HG03521 (cell line): ENCODE data around the gene ADH4.
"Not testable (repeated sequence)": the region's sequence is repeated elsewhere in the genome, so short reads cannot be mapped to it uniquely, and the experiment has no call there.

Experiments used
- ATAC-seq: cut with Tn5 transposase; IDR thresholded peaks from one replicate; pipeline ENCODE4 v1.9.1; 2021; ENCODE audit warnings: mild to moderate bottlenecking, moderate library complexity; ENCODE audit not compliant: unreplicated experiment

The ADH4 gene

DNA sequence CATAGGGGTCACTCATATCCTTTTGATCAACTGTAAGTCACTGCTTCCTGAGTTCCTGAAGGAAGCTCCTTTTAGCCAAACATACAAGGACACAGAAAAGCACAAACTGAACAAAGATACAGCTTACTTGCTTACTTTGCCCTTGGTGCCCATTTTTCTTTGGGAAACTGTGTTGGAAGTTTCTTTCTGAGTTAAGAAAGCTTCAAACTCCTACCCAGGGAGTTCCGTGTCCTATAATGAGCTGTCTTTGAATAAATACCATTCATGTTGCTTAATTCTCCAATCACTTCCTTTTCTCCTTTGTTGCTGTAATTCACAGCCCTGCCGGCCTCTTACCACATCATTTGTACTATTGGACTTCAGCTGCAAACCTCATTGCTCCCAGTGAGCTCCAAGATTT is at the start of gene ADH4:
Gene ADH4, minus strand, starts transcription at position 228 of the 400 bp plus-strand sequence. Its CDS starts 75 bp downstream, at position 153.
- no peak for ATAC-seq

DNA sequence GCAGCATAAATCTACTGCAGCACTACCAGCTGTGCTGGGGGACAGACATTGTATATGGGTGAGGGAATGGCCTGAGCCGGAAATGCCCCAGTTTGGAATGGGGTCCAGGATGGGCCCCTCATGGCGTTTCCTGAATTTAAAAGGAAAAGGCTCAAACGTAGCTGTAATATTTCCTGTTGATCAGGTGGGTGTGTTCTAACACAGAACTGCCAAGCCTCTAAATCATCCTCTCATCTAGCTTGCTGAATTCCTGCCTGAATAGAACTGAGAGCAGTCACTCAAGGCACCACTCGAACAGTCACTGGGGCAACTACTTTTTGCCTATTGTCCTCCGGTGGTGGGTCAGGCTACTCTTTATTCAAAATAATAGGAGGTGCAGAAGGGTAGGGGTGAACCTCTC is 46.2 kb upstream of the ADH4 start:
- ATAC-seq = no peak

DNA sequence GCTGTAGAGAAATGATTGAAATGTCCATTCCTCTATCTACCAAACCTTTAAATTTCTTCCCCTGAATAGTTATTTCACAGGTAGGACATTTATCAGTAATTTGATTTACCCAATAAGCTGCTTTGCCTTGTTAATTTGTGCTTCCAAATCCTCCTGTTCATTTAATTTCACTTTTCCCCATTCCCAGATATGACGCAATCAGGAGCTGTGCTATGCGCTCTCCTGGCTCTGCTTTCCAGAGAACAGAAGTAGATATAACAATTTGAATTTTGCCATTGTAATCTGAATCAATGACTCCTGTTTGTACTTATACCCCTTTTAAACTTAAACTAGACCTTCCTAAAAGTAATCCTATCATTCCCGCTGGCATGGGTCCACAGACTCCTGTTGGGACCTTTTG is 45.8 kb upstream of the ADH4 start:
- ATAC-seq = not testable (repeated sequence)

DNA sequence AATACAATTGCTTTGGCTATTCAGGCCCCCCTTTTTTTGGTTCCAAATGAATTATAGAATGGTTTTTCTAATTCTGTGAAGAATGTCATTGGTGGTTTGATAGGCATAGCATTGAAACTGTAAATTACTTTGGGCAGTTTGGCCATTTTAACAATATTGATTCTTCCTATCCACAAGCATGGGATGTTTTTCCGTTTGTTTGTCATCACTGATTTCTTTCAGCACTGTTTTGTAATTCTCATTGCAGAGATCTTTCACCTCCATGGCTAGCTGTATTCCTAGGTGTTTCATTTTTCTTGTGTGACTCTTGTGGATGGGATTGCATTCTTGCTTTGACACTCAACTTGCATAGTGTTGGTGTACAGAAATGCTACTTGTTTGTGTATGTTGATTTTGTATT is 41.9 kb upstream of the ADH4 start:
- ATAC-seq = no peak

DNA sequence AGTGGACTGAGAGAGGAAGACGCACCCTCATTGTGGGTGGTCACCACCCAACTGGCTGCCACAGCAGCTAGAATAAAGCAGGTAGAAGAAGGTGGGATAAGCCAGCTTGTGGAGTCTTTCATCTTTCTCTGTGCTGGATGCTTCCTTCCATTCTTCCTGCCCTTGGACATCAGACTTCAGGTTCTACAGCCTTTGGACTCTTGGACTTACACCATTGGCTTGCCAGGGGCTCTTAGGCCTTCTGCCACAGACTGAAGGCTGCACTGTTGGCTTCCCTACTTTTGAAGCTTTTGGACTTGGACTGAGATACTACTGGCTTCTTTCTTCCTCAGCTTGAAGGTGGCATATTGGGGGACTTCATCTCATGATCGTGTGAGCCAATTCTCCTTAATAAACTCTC is 41.5 kb upstream of the ADH4 start:
- no peak for ATAC-seq

DNA sequence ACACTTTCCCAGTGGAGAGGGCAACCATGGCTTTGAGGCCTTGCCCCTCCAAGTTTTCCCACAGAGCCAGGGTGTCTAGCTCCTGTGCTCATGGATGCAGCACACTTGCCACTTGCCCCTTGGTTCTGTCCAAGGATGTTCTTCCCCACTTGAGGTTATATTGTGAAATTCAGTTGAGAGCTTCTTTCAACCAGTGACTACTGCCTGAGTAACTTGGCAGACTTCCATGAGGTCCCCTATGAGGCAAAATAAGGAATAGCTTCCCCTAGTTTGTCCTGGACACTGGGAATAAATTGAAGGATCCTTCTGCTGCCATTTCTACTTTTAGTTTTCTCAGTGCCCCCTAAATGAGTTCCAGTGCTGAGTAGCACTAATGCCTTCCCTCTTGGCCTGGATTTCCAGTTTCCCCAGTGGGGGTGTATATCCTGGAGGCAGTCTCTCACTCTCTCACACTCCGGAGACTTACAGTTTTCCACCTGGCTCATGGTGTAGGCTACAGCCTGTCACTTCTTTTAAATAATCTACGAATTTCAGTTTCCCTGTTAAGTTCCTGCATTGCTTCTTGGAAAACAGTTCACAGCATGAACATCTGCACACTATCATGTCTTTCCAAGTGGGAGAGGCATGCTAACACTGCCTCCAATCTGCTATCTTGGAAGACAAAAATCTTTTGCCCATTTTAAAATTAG is 36.4 kb upstream of the ADH4 start:
- no peak for ATAC-seq

DNA sequence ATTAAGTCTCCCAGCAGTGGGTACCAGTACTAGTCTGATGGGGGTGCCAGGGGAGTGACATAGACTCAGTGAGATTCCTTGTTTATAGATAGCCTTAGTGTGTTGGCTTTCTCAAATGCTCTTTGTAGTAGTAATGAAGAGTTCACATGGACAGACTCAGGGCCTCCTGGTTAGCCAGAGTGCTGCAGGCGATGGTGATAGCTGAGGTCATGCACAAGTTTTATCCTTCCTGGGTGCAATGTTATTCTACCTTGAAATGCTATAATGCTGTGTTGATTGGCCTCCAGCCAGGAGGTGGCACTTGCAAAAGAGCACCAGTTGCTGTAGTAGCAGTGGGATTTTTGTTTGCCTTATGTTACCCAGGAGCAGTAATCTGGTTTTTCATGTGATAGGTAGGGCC is 35.5 kb upstream of the ADH4 start:
- ATAC-seq = no peak

DNA sequence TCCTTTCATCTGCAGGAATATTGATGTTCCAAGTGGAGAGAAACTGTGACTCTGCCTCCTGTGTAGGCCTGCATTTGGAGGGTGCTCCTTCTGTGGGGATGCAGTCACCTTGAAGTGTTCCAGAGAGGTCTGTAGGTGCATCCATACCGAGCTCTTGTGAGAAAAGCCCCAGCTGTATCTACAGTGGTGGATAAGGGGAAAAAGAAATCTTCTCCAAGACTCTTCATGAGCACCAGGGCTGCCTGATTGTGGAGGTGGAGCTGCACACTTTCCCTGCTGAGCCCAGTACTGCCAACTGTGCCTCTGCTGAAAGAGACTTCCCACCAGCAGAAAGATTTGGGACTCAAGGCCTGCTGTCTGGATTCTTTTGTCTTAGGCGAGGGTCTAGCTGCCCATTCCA is 35.1 kb upstream of the ADH4 start:
- no peak for ATAC-seq

DNA sequence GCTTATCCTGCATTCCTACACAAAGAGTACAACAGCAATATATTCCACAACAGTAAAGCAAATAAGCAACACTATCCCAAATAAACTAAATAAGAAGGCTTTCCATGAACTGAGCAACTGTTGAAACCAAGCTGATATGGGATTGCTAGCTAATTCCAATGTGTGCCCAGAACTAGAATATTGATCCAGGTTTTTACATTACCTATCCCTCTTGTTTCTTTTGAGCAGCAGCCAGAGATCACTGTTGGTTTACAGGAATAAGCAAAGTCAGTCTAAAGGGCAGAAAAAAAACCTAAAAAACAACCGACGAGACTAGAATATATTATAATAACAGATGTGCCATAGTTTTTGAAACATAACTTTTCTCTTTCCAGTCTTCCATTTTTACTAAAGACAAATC is 22.4 kb upstream of the ADH4 start:
- ATAC-seq = no peak

DNA sequence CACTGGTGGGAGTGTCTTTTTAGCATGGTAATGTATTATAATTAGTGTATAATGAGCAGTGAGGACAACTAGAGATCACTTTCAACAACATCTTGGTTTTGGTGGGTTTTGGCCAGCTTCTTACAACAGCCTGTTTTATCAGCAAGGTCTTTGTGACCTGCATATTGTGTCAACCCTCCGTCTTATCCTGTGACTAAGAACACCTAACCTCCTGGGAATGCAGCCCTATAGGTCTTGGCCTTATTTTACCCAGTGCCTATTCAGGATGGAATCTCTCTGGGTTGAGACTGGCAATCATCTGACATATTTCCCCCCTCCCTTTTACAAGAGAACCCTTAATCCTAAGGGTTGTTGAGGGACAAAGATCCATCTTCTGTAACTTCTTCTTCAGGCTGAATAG is 21.9 kb upstream of the ADH4 start:
- ATAC-seq = no peak

DNA sequence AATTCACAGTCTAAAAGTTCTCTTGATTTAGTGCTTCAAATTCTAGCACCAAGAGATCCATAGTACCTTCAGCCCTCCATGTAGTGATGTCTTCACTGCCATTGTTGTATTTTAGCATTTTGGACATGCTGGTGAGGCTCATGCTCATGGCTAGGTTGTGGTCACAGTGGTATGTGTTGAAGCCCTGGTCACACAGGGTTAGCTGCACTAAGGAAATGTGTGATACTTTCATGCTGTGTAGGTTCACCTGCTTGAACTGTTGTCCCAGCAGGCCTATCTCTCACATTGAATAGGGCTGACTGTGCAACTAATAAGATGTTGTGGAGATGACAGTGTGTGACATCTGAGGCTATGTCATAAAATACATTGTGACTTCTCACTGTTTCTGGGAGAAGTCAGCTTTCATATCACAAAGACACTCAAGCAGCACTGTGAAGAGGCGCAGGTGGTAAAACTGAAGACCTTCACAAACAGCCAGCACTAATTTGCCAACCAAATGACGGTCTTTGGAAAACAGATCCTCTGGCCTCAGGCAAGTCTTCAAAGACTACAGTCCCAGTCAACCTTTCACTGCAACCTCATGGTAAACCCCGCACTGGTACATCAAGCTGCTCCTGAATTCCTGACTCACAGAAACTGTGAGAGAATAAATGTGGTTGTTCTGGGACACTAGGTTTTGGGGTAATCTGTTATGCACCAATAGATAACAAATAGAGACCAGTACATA is 17.4 kb upstream of the ADH4 start:
- ATAC-seq = no peak

DNA sequence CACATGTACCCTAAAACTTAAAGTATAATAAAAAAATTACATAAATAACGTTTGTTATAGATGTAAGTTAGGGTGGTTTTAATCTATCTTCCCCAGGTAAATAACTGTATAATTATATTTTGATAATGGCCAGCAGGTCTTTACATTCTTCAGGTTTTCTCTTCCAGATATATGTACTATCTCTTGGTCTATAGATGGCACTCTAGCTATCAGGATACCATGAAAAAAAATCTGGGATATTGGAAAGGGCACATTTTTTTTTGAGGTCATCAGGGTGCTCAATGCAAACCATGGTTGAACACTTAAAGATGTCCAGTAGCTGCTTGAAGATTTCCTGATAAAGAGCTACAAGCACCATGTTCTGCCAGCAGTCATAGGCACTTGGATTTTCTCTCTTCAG is 15.6 kb upstream of the ADH4 start:
- ATAC-seq = no peak

DNA sequence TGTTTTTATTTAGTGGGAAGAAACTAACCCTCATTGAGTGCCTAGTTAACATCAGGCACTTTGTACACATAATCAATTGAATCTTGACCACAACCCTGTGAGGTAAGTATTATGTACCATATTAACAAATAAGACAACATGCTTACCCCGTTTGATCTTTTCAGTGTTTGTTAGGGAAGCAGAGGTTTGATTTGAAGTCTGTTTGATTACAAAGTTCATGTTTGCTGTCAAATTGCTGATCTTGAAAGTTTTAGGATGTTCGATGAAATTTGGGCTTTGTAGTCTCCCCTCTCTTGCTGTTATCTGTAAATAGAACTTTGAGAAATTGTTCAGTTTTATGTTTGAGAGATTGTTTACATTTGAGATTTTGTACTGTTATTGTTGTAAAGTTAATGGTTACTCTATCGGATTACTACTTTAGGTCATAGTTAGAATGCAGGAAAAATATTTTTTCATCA is 13.4 kb upstream of the ADH4 start:
- ATAC-seq = no peak

DNA sequence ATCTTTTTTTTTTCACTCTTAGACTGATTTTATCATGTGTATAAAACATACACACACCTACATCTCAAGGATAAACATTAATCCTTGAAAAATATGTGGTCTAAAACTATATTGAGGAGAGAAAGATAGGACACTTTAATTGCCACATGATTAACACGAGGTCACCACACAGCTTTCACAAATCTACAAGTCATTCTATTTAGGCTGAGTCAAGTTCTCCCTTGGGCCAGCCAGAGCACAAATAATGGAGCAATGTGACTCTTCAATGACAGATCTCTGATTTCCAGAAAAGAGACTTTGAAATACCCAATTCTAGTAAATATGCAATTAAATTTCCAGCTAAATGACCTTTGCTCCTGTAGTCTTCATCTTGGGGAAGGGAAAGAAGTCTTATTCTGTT is 12.9 kb upstream of the ADH4 start:
- no peak for ATAC-seq

DNA sequence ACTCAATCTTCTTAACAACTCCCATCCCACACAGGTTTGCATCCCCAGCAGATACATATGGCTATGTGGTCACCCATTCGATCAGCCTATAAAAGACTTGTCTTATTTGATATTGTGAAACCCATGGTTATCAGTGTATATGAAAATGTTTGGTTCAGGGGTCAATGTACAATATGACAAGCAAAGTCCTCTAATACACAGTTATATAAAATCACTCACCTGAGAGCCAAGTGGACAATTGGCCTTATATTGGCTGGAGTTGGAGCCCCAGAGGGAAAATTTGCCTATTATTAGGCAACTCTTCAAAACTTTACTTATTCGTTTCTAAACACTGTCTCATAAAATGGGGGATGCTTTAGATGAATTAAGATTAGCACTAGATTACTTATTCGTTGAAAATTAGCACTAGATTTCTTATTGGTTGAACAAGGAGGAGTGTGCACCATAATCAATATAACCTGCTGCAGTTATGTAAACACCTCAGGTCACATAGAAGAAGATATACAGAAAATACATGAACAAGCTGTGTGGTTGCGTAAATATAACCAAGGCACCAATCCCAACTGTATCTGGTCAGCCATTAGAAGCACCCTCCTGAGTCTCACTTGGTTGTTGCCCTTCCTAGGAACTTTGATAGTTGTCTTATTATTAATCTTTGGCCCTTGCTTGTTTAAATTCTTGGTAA is 10.7 kb upstream of the ADH4 start:
- no peak for ATAC-seq

DNA sequence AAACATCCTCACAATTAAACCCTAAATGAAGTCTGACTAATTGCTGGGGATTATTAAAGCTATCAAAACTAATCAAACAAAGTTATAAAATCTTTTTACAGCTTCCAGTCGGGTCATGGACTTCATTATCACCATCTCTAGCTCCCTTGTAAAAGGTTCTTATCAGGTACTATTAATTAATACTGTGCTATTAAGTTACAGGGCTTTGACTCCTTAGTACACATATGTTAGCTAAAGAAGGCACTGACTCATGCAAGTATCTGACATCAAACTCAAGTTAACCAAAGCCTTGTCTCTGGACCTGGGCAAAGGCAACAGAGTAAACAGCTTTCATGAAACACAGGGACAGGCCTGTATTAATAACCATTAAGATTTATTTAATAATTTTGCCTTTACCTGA is 7.9 kb upstream of the ADH4 start:
- ATAC-seq = no peak

DNA sequence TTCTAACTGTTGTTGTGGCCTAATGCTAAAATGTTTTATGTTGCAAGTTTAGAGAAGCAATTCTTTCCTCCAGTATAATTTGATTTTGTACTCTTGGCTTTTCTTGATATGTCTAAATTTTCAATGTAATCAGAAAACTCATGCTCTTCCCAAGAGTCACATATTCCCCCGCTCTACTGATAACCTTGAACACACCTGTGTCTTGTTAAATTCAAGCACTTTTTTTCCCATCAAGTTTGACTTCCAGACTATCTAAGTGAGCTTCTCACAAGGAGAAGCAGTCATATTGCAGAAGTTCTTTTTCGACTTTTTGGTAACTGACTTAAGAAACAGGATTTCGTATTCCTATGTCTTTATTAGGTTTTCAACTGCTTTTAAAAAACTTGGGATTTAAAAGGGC is 7.4 kb upstream of the ADH4 start:
- no peak for ATAC-seq

DNA sequence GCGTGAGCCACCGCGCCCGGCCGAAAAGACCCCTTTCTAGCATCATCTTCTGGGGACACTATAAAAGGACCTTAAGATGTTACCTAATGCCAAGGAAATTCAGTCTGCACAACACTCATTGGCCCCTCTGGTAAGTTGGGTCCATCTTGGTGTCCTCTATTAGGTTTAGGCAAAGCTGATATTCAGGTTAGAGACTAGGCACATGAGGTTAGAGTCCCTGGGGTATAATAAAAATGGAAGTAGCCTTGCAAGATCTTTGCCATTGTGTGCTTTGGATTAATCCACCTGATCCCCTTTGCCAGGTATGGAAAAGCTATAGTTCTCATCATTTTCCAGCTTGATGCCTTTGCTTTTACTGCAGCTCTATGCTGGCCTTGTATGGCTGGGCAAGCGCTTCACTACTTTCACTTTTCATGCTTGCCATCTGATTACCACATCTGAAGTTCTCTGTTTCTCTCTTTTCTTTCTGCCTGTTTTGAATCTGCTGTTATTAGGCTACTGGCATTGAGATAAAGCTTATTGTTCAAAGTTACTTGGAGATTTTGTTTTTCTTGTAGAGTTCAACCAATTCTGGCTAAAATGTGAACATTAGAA is 5.4 kb upstream of the ADH4 start:
- ATAC-seq = no peak

DNA sequence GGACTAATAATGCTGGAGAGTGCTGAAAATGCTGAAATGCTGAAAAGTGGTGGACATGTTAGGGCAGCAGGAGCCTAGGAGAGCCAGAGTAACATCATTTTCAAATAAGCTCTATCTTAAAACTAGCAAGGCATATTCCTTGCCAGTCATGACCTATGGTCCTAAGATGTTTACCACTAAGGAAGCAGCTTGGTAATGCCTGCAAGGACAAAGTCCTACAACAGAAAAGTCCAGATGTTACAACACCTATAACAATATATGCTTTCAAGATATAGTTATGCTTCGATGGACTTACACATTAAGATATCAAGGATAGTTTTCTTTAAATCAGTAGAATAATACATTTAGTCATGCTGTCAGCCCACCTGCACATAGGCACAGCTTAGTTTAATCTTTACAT is 4.5 kb upstream of the ADH4 start:
- no peak for ATAC-seq

DNA sequence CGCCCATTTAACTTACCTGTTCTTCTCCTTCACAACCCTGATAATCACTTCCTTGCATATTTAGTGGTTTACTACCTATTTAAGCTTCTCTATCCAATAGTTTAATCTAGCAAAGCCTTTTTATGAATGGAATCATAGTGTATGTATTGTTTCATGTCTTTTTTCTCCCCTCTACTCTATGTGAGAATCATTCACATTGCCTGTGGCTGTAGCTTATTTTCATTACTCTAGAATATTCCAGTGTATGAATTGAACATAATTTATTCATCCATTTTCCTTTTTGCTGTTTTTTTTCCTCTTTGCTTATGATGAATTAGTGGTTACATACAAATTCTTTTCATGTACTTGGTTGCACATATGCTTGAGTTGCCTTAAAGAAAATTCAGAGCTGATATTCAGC is 490 bp upstream of the ADH4 start:
- ATAC-seq = no peak

DNA sequence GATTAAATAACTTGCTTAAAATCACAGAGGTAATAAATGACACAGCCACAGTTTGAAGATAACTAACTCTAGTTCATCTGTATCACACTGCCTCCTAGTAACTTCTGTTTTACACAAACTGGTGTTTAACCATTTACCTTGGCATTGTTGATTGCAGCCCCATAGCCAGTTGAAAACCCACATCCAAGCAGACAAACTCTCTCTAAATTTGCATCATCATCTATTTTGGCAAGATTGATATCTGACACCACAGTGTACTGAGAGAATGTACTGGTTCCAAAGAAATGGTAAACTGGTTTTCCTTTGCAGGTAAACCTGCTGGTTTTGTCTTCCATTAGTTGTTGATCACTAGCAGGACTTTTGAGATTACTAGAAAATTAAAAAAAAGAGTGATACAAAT is 7.8 kb downstream of the ADH4 start:
- ATAC-seq = no peak
